ENCODE measurements around the gene PLIN1.

PLIN1 gene

GRCh38 chr15:89652666-89653065 is 26.5 kb downstream of the PLIN1 start:
- no peak for DNase-seq (ENCODE audit: low read depth in 2 of 2)

- DNase-seq (ENCODE audit: low read depth in 2 of 2) = no peak
Observed at GRCh38 chr15:89652131-89652530, 27.0 kb downstream of the PLIN1 start.

- no peak for DNase-seq (ENCODE audit: low read depth in 2 of 2)
Observed at GRCh38 chr15:89649716-89650115, 29.5 kb downstream of the PLIN1 start.

GRCh38 chr15:89649013-89649625 is 30.0 kb downstream of the PLIN1 start:
- DNase-seq (ENCODE audit: low read depth in 2 of 2) = no peak

GRCh38 chr15:89648106-89649012 is 30.8 kb downstream of the PLIN1 start:
- no peak for DNase-seq (ENCODE audit: low read depth in 2 of 2)

- DNase-seq (ENCODE audit: low read depth in 2 of 2) = peak; percentile 61 to 81
Observed at GRCh38 chr15:89647191-89647851, 31.8 kb downstream of the PLIN1 start.

- no peak for DNase-seq (ENCODE audit: low read depth in 2 of 2)
Observed at GRCh38 chr15:89646416-89647141, 32.6 kb downstream of the PLIN1 start.

GRCh38 chr15:89645680-89646079 is 33.5 kb downstream of the PLIN1 start:
- DNase-seq (ENCODE audit: low read depth in 2 of 2) = no peak

- no peak for DNase-seq (ENCODE audit: low read depth in 2 of 2)
Observed at GRCh38 chr15:89642106-89642505, 37.1 kb downstream of the PLIN1 start.

GRCh38 chr15:89641053-89641452 is 38.1 kb downstream of the PLIN1 start:
- DNase-seq (ENCODE audit: low read depth in 2 of 2) = no peak

- DNase-seq (ENCODE audit: low read depth in 2 of 2) = no peak
Observed at GRCh38 chr15:89640245-89640644, 38.9 kb downstream of the PLIN1 start.

- DNase-seq (ENCODE audit: low read depth in 2 of 2) = no peak
Observed at GRCh38 chr15:89633585-89633984, 45.6 kb downstream of the PLIN1 start.

- DNase-seq (ENCODE audit: low read depth in 2 of 2) = no peak
Observed at GRCh38 chr15:89632563-89633430, 46.4 kb downstream of the PLIN1 start.

GRCh38 chr15:89631902-89632264 is 47.3 kb downstream of the PLIN1 start:
- no peak for DNase-seq (ENCODE audit: low read depth in 2 of 2)

GRCh38 chr15:89630974-89631901 is 47.9 kb downstream of the PLIN1 start:
- DNase-seq (ENCODE audit: low read depth in 2 of 2) = no peak

GRCh38 chr15:89630260-89630659 is 48.9 kb downstream of the PLIN1 start:
- no peak for DNase-seq (ENCODE audit: low read depth in 2 of 2)

- DNase-seq (ENCODE audit: low read depth in 2 of 2) = no peak
Observed at GRCh38 chr15:89629829-89630228, 49.3 kb downstream of the PLIN1 start.

GRCh38 chr15:89628806-89629715 is 50.1 kb downstream of the PLIN1 start:
- no peak for DNase-seq (ENCODE audit: low read depth in 2 of 2)

- no peak for DNase-seq (ENCODE audit: low read depth in 2 of 2)
Observed at GRCh38 chr15:89628301-89628700, 50.9 kb downstream of the PLIN1 start.
